Smooth muscle cell (in vitro differentiated cells): ENCODE results near the gene KAT6B. TPM values are rescaled to one million over a fixed set of nuclear protein-coding genes. Genes with fewer than 3 reads are reported as not detected.
A peak's percentile ranks its signal among the peaks of the same experiment; 100 is the strongest.

ENCODE experiments used
- DNase-seq: peaks from one replicate; lab custom pipeline; 2025; ENCODE audit not compliant: unreplicated experiment; lab: John Stamatoyannopoulos, UW
- H2AFZ ChIP-seq: fragments of 200-600 bp; sonication (generic); 2 replicates; pipeline ENCODE4 v1.6.0; 2016; ENCODE audit warnings: antibody characterized with exemption, low read depth, mild to moderate bottlenecking
- H3F3A ChIP-seq: fragments of 200-600 bp; sonication (generic); 2 replicates; pipeline ENCODE4 v1.6.0; 2017; ENCODE audit warnings: antibody characterized with exemption, low read depth
- H3K27ac ChIP-seq: fragments of 200-600 bp; sonication (generic); 2 replicates; pipeline ENCODE4 v1.5.1; 2016; ENCODE audit warnings: low read depth, mild to moderate bottlenecking
- H3K27me3 ChIP-seq: fragments of 200-600 bp; sonication (generic); 2 replicates; pipeline ENCODE4 v1.6.1; 2016; ENCODE audit warnings: low read depth, mild to moderate bottlenecking
- H3K36me3 ChIP-seq: fragments of 200-600 bp; sonication (generic); 2 replicates; pipeline ENCODE4 v1.5.1; 2016; ENCODE audit warnings: low read depth
- H3K4me1 ChIP-seq: fragments of 200-600 bp; sonication (generic); 2 replicates; pipeline ENCODE4 v1.5.1; 2016; ENCODE audit warnings: low read depth
- H3K4me2 ChIP-seq: fragments of 200-600 bp; sonication (generic); 2 replicates; pipeline ENCODE4 v1.6.0; 2016; ENCODE audit warnings: mild to moderate bottlenecking
- H3K4me3 ChIP-seq: fragments of 200-600 bp; sonication (generic); 2 replicates; pipeline ENCODE4 v1.5.1; 2016; ENCODE audit warnings: mild to moderate bottlenecking
- H3K79me2 ChIP-seq: fragments of 200-600 bp; sonication (generic); 2 replicates; pipeline ENCODE4 v1.6.0; 2016; ENCODE audit warnings: low read depth, mild to moderate bottlenecking
- H3K9ac ChIP-seq: fragments of 200-600 bp; sonication (generic); 2 replicates; pipeline ENCODE4 v1.6.0; 2016; ENCODE audit warnings: low read depth
- H3K9me3 ChIP-seq: fragments of 200-600 bp; sonication (generic); replicated peaks from 2 replicates; pipeline ENCODE4 v1.5.1; 2016; ENCODE audit warnings: low read depth
- H4K20me1 ChIP-seq: fragments of 200-600 bp; sonication (generic); 2 replicates; pipeline ENCODE4 v1.6.0; 2016; ENCODE audit warnings: low read depth
- WGBS: methylation state at CpG from one replicate; pipeline ENCODE4 v1.1.7; 2016; ENCODE audit warnings: low lambda C conversion rate; 5-methylcytosine and 5-hydroxymethylcytosine counted together
- polyA plus RNA-seq: library from polyadenylated mRNA; unstranded; fragments of >200 nt; fragmentation: Nextera tagmentation; extraction: Ambion mirVana; gene quantifications from 2 replicates; pipeline ENCODE4 v1.2.1, GENCODE V29; 2016
- total RNA-seq: library from RNA; depleted of rRNA; stranded (reverse); fragments of >200 nt; gene quantifications from 2 replicates; pipeline ENCODE4 v1.2.3, GENCODE V29; 2014
- TF ChIP-seq, protein P1 (sequence below): fragments of 200-600 bp; sonication (generic); IDR thresholded peaks from 2 replicates; pipeline ENCODE4 v1.5.1; 2017; ENCODE audit warnings: borderline replicate concordance, mild to moderate bottlenecking, antibody characterized with exemption; ENCODE audit not compliant: insufficient read depth, poor library complexity, severe bottlenecking

Gene KAT6B
- total and polyA plus RNA-seq, 2 experiments from 2014 or later = 9.0 to 19.8 TPM

DNA sequence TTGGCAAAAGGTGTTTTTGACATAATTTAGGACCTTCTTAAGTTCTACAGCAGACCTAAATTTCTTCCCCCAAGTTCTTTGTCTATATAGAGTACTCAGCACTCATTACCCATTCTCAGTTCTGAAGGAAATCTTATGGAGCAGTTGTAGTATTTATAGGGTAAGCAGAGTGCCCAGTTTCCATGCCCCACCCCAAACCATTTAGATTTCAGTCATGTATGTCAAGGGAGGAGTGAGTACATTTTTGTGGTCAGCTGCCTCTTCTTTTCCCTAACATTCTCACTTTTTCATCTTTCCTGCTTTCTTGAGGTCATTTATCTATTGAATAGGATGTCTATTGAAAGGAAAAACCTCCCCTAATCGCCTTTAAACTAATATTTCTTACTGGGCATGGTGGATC lies 83.3 kb downstream of the KAT6B start:
- Histone ChIP-seq H3K9me3 (no peaks in the 10 kb centered on the region), H3K27me3 (no peaks in the 10 kb centered on the region), H3K36me3 (no peaks in the 10 kb centered on the region), H3K27ac (no peak overlapping the region), H2AFZ (no peak overlapping the region), H3K4me2 (no peak overlapping the region), H4K20me1 (peaks cover 88% of the 10 kb centered on the region), H3K79me2 (peaks cover 14% of the 10 kb centered on the region), H3K9ac (no peak overlapping the region), H3F3A (no peaks in the 10 kb centered on the region), H3K4me1 (no peaks in the 10 kb centered on the region), H3K4me3 (no peak overlapping the region)
- WGBS = 88% methylated on average over 1 of the region's 1 CpG
- TF ChIP-seq, protein P1, sequence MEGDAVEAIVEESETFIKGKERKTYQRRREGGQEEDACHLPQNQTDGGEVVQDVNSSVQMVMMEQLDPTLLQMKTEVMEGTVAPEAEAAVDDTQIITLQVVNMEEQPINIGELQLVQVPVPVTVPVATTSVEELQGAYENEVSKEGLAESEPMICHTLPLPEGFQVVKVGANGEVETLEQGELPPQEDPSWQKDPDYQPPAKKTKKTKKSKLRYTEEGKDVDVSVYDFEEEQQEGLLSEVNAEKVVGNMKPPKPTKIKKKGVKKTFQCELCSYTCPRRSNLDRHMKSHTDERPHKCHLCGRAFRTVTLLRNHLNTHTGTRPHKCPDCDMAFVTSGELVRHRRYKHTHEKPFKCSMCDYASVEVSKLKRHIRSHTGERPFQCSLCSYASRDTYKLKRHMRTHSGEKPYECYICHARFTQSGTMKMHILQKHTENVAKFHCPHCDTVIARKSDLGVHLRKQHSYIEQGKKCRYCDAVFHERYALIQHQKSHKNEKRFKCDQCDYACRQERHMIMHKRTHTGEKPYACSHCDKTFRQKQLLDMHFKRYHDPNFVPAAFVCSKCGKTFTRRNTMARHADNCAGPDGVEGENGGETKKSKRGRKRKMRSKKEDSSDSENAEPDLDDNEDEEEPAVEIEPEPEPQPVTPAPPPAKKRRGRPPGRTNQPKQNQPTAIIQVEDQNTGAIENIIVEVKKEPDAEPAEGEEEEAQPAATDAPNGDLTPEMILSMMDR = no peak
- DNase-seq = no peak

DNA sequence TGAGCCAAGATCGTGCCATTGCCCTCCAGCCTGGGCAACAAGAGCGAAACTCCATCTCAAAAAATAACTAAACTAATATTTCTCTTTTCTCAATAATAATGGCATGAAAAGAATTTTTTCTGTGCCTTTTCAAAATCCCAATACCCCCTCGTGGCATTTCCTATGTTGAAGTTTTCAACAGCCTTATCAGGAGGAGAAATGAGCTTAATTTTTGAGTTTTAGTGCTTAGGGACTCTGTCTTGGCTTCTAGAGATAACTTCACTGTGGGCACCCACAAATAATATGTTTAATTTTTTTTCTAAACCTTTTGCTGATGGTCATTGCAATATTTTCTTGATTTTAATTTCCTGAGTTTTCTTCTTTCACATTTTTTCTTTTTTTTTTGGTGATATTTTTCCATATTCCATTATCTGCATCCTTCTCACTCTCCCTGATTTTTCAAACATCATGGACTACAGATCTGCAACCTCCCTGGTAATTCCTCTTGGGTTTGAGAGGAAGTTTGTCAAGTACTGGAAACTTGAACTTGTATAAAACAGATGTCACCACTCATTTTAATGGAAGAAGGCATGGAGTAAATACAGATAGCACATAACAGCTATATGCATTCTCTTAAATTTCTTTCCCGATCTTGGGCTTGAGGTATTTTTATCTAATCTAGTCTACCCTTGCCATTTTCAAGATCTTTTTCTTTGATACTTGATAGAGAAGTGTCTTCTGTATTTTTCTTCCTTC lies 84.0 kb downstream of the KAT6B start:
- Histone ChIP-seq H3K27me3 (no peaks in the 10 kb centered on the region), H3K4me3 (no peak overlapping the region), H3K9ac (no peak overlapping the region), H3K36me3 (no peaks in the 10 kb centered on the region), H3K4me2 (peak overlapping the region; percentile 34), H3K27ac (no peak overlapping the region), H3K79me2 (peaks cover 16% of the 10 kb centered on the region), H3K4me1 (no peaks in the 10 kb centered on the region), H3F3A (no peaks in the 10 kb centered on the region), H4K20me1 (peaks cover 88% of the 10 kb centered on the region), H3K9me3 (no peaks in the 10 kb centered on the region), H2AFZ (no peak overlapping the region)
- TF ChIP-seq, protein P1 = no peak
- no peak for DNase-seq
- WGBS = 82% methylated on average over 4 of the region's 4 CpGs

DNA sequence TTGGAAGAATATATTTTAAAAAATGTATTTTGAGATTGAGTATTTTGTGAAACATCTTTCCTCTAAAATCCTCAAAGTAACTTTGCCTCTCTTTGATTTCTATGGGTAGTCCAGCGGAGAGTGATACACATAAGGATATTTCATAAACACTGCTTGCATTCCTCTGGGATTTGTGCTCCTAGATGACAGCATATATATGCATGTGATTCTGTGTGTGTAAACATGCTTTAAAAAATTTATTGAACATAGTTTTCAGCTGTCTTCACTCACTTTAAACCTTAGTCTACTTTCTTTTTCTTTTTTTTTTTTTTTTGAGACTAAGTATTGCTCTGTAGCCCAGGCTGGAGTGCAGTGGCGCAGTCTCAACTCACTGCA lies 84.6 kb downstream of the KAT6B start:
- Histone ChIP-seq H3K9ac (no peak overlapping the region), H3K4me1 (no peaks in the 10 kb centered on the region), H3K79me2 (peaks cover 21% of the 10 kb centered on the region), H2AFZ (no peak overlapping the region), H3K27ac (no peak overlapping the region), H3K9me3 (no peaks in the 10 kb centered on the region), H4K20me1 (peaks cover 87% of the 10 kb centered on the region), H3K27me3 (no peaks in the 10 kb centered on the region), H3K4me3 (no peak overlapping the region), H3F3A (no peaks in the 10 kb centered on the region), H3K4me2 (peak overlapping the region; percentile 34), H3K36me3 (no peaks in the 10 kb centered on the region)
- DNase-seq = no peak
- WGBS = 80% methylated on average over 2 of the region's 2 CpGs
- TF ChIP-seq, protein P1 = no peak

DNA sequence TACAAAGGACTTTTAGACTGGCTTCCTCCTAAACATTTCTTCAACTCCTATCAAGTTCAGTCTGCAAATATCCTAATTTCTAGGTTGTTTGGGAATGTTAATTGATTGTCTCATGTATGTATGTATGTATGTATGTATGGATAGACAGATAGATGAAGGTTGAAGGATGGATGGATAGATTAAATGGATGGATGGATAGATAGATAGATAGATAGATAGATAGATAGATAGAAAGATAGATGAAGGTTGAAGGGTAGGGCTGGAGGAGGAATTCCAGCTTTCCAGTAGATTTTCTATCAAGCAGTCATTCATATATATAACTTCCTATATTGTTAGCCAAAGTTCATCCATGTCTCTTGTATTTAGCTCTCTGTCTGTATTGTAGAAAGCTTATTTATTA lies 85.8 kb downstream of the KAT6B start:
- no peak for DNase-seq
- Histone ChIP-seq H3K4me2 (no peak overlapping the region), H3F3A (no peaks in the 10 kb centered on the region), H3K9ac (no peak overlapping the region), H3K27ac (no peak overlapping the region), H3K9me3 (no peaks in the 10 kb centered on the region), H3K36me3 (no peaks in the 10 kb centered on the region), H3K4me3 (no peak overlapping the region), H3K4me1 (peaks cover 3% of the 10 kb centered on the region), H3K79me2 (peaks cover 24% of the 10 kb centered on the region), H3K27me3 (no peaks in the 10 kb centered on the region), H4K20me1 (peaks cover 81% of the 10 kb centered on the region), H2AFZ (no peak overlapping the region)
- TF ChIP-seq, protein P1 = no peak
